Loucy (cell line): Measurements from ENCODE around the gene EPB41L2.

ENCODE experiments used
- H2AFZ ChIP-seq: fragments of 200-600 bp; sonication (generic); 2 replicates; pipeline ENCODE4 v1.6.0; 2016; ENCODE audit warnings: antibody characterized with exemption, mild to moderate bottlenecking, low read length, moderate library complexity
- H3F3A ChIP-seq: fragments of 200-600 bp; 2 replicates; pipeline ENCODE4 v1.6.0; 2016; ENCODE audit warnings: antibody characterized with exemption, low read depth, mild to moderate bottlenecking
- H3K27me3 ChIP-seq: fragments of 200-600 bp; sonication (generic); 2 replicates; pipeline ENCODE4 v1.6.1; 2014; ENCODE audit warnings: low read length, mild to moderate bottlenecking; ENCODE audit not compliant: insufficient read depth, poor library complexity, severe bottlenecking
- H3K36me3 ChIP-seq: fragments of 200-600 bp; sonication (generic); 2 replicates; pipeline ENCODE4 v1.6.1; 2016; ENCODE audit warnings: low read length; ENCODE audit not compliant: insufficient read depth
- H3K4me1 ChIP-seq: fragments of 200-600 bp; sonication (generic); 2 replicates; pipeline ENCODE4 v1.5.1; 2014; ENCODE audit warnings: low read length, mild to moderate bottlenecking; ENCODE audit not compliant: insufficient read depth, poor library complexity, severe bottlenecking
- H3K4me2 ChIP-seq: fragments of 200-600 bp; sonication (generic); 2 replicates; pipeline ENCODE4 v1.6.0; 2014; ENCODE audit warnings: antibody characterized with exemption, low read length, low read depth, mild to moderate bottlenecking; ENCODE audit not compliant: poor library complexity, severe bottlenecking
- H3K4me3 ChIP-seq: fragments of 200-600 bp; sonication (generic); 2 replicates; pipeline ENCODE4 v1.5.1; 2014; ENCODE audit warnings: low read length, mild to moderate bottlenecking, mixed read lengths; ENCODE audit not compliant: poor library complexity, severe bottlenecking
- H3K79me2 ChIP-seq: fragments of 200-600 bp; sonication (generic); 2 replicates; pipeline ENCODE4 v1.6.1; 2014; ENCODE audit warnings: low read length; ENCODE audit not compliant: insufficient read depth
- H3K9ac ChIP-seq: fragments of 200-600 bp; sonication (generic); 2 replicates; pipeline ENCODE4 v1.6.0; 2014; ENCODE audit warnings: mild to moderate bottlenecking, low read depth, low read length, moderate library complexity; ENCODE audit not compliant: poor library complexity, severe bottlenecking
- H3K9me2 ChIP-seq: fragments of 200-600 bp; sonication (generic); replicated peaks from 2 replicates; pipeline ENCODE4 v1.6.1; 2016; ENCODE audit warnings: low read depth, low read length, mixed read lengths
- H3K9me3 ChIP-seq: fragments of 200-600 bp; sonication (generic); 2 replicates; pipeline ENCODE4 v1.6.1; 2014; ENCODE audit warnings: mild to moderate bottlenecking, antibody characterized with exemption, low read length, low read depth; ENCODE audit not compliant: insufficient read depth
- H4K20me1 ChIP-seq: fragments of 200-600 bp; sonication (generic); 2 replicates; pipeline ENCODE4 v1.6.0; 2014; ENCODE audit warnings: antibody characterized with exemption, low read length, mild to moderate bottlenecking; ENCODE audit not compliant: insufficient read depth, poor library complexity, severe bottlenecking
- CTCF ChIP-seq: fragments of 200-600 bp; sonication (generic); conservative IDR thresholded peaks from 2 replicates; pipeline ENCODE4 v1.5.1; 2014; ENCODE audit warnings: mild to moderate bottlenecking, antibody characterized with exemption, low read length
- EZH2phosphoT487 ChIP-seq: fragments of 200-600 bp; IDR thresholded peaks from 2 replicates; pipeline ENCODE4 v1.6.1; 2018; ENCODE audit warnings: antibody characterized with exemption, mild to moderate bottlenecking, moderate library complexity, borderline replicate concordance

EPB41L2 gene

GRCh38 chr6:131049608-131050007 is 13.4 kb downstream of the EPB41L2 start:
- Histone ChIP-seq H3K4me1 (peaks cover 3% of the 10 kb centered on the region), H3K36me3 (peaks cover 8% of the 10 kb centered on the region; the same call in 1 of the 2 replicates), H4K20me1 (peaks cover 4% of the 10 kb centered on the region), H3K9ac (no peak overlapping the region), H2AFZ (no peak overlapping the region), H3F3A (no peaks in the 10 kb centered on the region), H3K4me2 (no peak overlapping the region), H3K4me3 (no peak overlapping the region), H3K79me2 (peaks cover 94% of the 10 kb centered on the region), H3K27me3 (no peaks in the 10 kb centered on the region), H3K9me2 (no peaks in the 10 kb centered on the region), H3K9me3 (peaks cover 14% of the 10 kb centered on the region; the same call in 1 of the 2 replicates)
- no peak for TF ChIP-seq EZH2phosphoT487
- no peak for TF ChIP-seq CTCF

- TF ChIP-seq EZH2phosphoT487, result no peak
- TF ChIP-seq CTCF, result no peak
- Histone ChIP-seq H3K9ac (no peak overlapping the region), H3K4me1 (peaks cover 3% of the 10 kb centered on the region), H3K4me2 (no peak overlapping the region), H3K36me3 (peaks cover 7% of the 10 kb centered on the region; the same call in 1 of the 2 replicates), H3K9me2 (no peaks in the 10 kb centered on the region), H3F3A (no peaks in the 10 kb centered on the region), H3K79me2 (peaks cover 91% of the 10 kb centered on the region), H3K27me3 (no peaks in the 10 kb centered on the region), H3K9me3 (peaks cover 8% of the 10 kb centered on the region; the same call in 1 of the 2 replicates), H2AFZ (no peak overlapping the region), H4K20me1 (peaks cover 4% of the 10 kb centered on the region), H3K4me3 (no peak overlapping the region)
Measured at GRCh38 chr6:131048933-131049515, 14.0 kb downstream of the EPB41L2 start.

GRCh38 chr6:131048459-131048858 is 14.6 kb downstream of the EPB41L2 start:
- H3K79me2 ChIP-seq, result peaks cover 88% of the 10 kb centered on the region
- TF ChIP-seq EZH2phosphoT487 (no peak), CTCF (no peak)
- H3K4me1 ChIP-seq, result peaks cover 3% of the 10 kb centered on the region
- H4K20me1 ChIP-seq, result peaks cover 4% of the 10 kb centered on the region
- peaks cover under 1% of the 10 kb centered on the region; the same call in 1 of the 2 replicates for H3K36me3 ChIP-seq
- no peaks in the 10 kb centered on the region for H3K27me3 ChIP-seq
- peaks cover 2% of the 10 kb centered on the region; the same call in 1 of the 2 replicates for H3K9me3 ChIP-seq
- no peaks in the 10 kb centered on the region for H3K9me2 ChIP-seq
- no peak overlapping the region for H3K4me3 ChIP-seq
- H2AFZ ChIP-seq, result no peak overlapping the region
- H3K4me2 ChIP-seq, result no peak overlapping the region
- no peak overlapping the region for H3K9ac ChIP-seq
- H3F3A ChIP-seq, result no peaks in the 10 kb centered on the region
